ENCODE results near the gene TRAF2. TPM values are rescaled to one million over a fixed set of nuclear protein-coding genes. Genes with fewer than 3 reads are reported as not detected.

TRAF2 gene
- total and polyA plus RNA-seq, 2 of the 8 experiments (the other 6 are each of a cell fraction or from before 2014, with no cell fraction given): 26.9 to 50.2 TPM

DNA sequence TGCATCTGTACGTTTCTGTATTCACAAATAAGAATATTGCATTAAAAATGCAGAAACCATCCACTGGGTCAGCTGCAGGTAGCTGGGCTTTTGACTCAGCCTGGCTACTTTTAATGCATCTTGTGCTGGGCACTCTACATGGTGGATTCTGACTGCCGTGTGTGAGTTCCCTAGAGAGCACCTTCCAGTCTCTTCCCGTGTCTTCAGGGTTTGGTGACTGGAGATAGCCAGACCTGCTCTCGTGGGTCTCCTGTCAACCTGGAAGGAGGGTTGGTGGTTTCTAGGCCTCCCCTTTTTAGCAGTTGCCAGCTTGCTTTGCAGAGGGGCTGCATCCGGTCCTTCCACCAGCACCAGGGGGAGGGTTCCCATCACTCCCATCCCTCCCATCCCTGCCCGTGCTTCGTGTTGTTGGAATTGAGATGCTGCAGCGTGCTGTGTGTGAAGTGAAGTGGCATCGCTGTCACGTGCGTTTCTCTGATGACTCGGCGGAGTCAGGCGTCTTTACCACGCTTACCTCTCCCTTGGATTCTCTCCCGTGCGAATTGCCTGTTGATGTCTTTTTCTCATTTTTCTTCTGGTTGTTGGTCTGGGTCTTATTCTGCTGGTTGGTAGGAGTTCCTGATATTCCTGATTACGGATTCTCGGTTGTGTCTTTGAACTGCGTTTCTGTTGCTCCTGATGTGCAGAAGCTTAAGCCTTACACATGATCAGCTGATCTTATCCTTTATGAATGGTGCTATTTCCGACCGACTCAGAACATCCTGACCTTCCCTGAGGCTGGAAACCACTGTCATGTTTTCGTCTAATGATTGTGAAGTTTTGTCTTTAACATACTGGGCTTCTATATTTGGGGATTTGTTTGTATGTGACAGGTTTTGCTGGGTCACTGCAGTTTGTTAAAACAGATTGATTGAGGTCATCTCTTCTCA is 41.3 kb downstream of the TRAF2 start:
- Histone ChIP-seq H3K9ac (replicated peaks in 1 of 4; ENCODE audit: extremely low read depth in 1 of 4, low read depth in 3 of 4, low read length in 3 of 4) (no peak overlapping the region), H3K14ac (ENCODE audit: insufficient read length) (no peak overlapping the region), H3K23ac (ENCODE audit: insufficient read length) (no peak overlapping the region), H2BK5ac (ENCODE audit: low read depth, low read length) (no peak overlapping the region), H3K4me3 (ENCODE audit: extremely low read depth in 1 of 4, insufficient read depth in 2 of 4, low read depth in 3 of 4, low read length in 4 of 4) (no peak overlapping the region), H4K91ac (replicated peaks; ENCODE audit: insufficient read length, low read length) (no peak overlapping the region), H4K20me1 (replicated peaks in 1 of 2; ENCODE audit: control insufficient read depth in 1 of 2, insufficient read depth in 2 of 2, low read length in 2 of 2) (peaks cover 0 to 12% of the 10 kb centered on the region in 2 experiments), H3K79me1 (ENCODE audit: low read depth, low read length) (peaks cover 2% of the 10 kb centered on the region; the same call in 1 of the 2 replicates), H3K4me1 (replicated peaks in 1 of 4; ENCODE audit: control insufficient read depth in 3 of 4, insufficient read depth in 4 of 4, low read length in 3 of 4) (no peaks in the 10 kb centered on the region), H3K56ac (replicated peaks; ENCODE audit: insufficient read length, low read depth, low read length) (no peak overlapping the region), H2BK12ac (ENCODE audit: low read depth, low read length) (no peak overlapping the region), H3K18ac (ENCODE audit: extremely low read depth, low read length) (no peak overlapping the region), H4K5ac (ENCODE audit: insufficient read length, low read depth, low read length) (no peak overlapping the region), H3K23me2 (ENCODE audit: low read depth, low read length) (no peaks in the 10 kb centered on the region), H2BK20ac (ENCODE audit: low read length) (no peak overlapping the region), H4K8ac (ENCODE audit: extremely low read depth, insufficient read depth, low read length) (no peak overlapping the region), H3K27me3 (replicated peaks in 1 of 4; ENCODE audit: control insufficient read depth in 3 of 4, extremely low read depth in 1 of 4, insufficient read depth in 3 of 4, low read length in 3 of 4) (no peaks in the 10 kb centered on the region), H2BK120ac (replicated peaks; ENCODE audit: low read depth, low read length) (no peak overlapping the region), H2AFZ (ENCODE audit: low read length) (no peak overlapping the region), H3K4me2 (ENCODE audit: insufficient read depth in 1 of 2, low read depth in 2 of 2, low read length in 2 of 2) (no peak overlapping the region), H3K9me3 (ENCODE audit: insufficient read depth in 2 of 2, low read depth in 1 of 2, low read length in 1 of 2) (no peaks in the 10 kb centered on the region), H3K36me3 (ENCODE audit: control insufficient read depth in 2 of 4, insufficient read depth in 4 of 4, low read length in 3 of 4) (peaks cover 4 to 23% (median 17%) of the 10 kb centered on the region in 4 experiments; a peak in 7 of 8 replicates), H3K79me2 (ENCODE audit: control insufficient read depth in 1 of 2, insufficient read depth in 2 of 2, low read length in 2 of 2) (no peaks in the 10 kb centered on the region; a peak in 1 of 4 replicates), H2BK15ac (ENCODE audit: low read length) (no peak overlapping the region), H3K4ac (replicated peaks; ENCODE audit: insufficient read length, low read depth, low read length) (no peak overlapping the region), H2AK5ac (ENCODE audit: low read depth, low read length) (no peak overlapping the region), H3K27ac (ENCODE audit: low read depth, low read length) (no peak overlapping the region)
- no peak for FAIRE-seq
- ChIA-PET POLR2A (ENCODE audit: partially characterized antibody) (interaction anchor here (0.8 to 1.8 kb wide), 4 partner anchors 11 to 68 kb away, joined by 3 to 5 read pairs (median 4); no protein-coding TSS in a partner anchor), CTCF (ENCODE audit: partially characterized antibody) (interaction anchor here (0.6 to 4.3 kb wide), 5 partner anchors 8 to 84 kb away, joined by 3 to 16 read pairs (median 4); partner anchors contain the start of gene AJM1)
- WGBS, 2 experiments (ENCODE audit: extremely low coverage in 1 of 2, insufficient coverage in 1 of 2, insufficient read length in 1 of 2, insufficient replicate concordance in 2 of 2, low coverage in 1 of 2, low lambda C conversion rate in 2 of 2, missing lambda C conversion rate in 1 of 2): 82% methylated on average over 23 of the region's 23 CpGs; no CpG with 5 or more reads in 1 of the 2 experiments
- no peak for DNase-seq (ENCODE audit: low read depth in 1 of 2, low spot score in 2 of 2)
- TF ChIP-seq BCL11A (IDR thresholded peaks at IDR 0.05; ENCODE audit: low read depth in 2 of 2, low read length in 2 of 2) (no peak), TAF7 (optimal IDR thresholded peaks at IDR 0.05; ENCODE audit: borderline replicate concordance, low read depth, low read length) (no peak), NANOG (IDR thresholded peaks at IDR 0.05; ENCODE audit: insufficient read depth, low read depth, low read length, poor library complexity, severe bottlenecking) (no peak), GABPA (IDR thresholded peaks at IDR 0.05; ENCODE audit: borderline replicate concordance, insufficient read depth, low read length) (no peak), ASH2L (IDR thresholded peaks at IDR 0.05; ENCODE audit: low read length) (no peak), POU5F1 (IDR thresholded peaks at IDR 0.05; ENCODE audit: low read depth, low read length) (no peak), ZNF274 (IDR thresholded peaks at IDR 0.05; ENCODE audit: borderline replicate concordance, extremely low read depth, low read length) (no peak), JUND (IDR thresholded peaks at IDR 0.05; ENCODE audit: low read length) (no peak)
- TF ChIP-seq, protein P1, sequence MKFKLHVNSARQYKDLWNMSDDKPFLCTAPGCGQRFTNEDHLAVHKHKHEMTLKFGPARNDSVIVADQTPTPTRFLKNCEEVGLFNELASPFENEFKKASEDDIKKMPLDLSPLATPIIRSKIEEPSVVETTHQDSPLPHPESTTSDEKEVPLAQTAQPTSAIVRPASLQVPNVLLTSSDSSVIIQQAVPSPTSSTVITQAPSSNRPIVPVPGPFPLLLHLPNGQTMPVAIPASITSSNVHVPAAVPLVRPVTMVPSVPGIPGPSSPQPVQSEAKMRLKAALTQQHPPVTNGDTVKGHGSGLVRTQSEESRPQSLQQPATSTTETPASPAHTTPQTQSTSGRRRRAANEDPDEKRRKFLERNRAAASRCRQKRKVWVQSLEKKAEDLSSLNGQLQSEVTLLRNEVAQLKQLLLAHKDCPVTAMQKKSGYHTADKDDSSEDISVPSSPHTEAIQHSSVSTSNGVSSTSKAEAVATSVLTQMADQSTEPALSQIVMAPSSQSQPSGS (IDR thresholded peaks at IDR 0.05; ENCODE audit: low read length): no peak

All from H1 (cell line).